ENCODE measurements around the gene PLCH2. TPM values are rescaled to one million over a fixed set of nuclear protein-coding genes. Genes with fewer than 3 reads are reported as not detected.

Gene PLCH2
- total RNA-seq, 4 donors from 2014 or later = 83.3 to 324 (median 130) TPM

GRCh38 chr1:2528966-2529783, 53.1 kb downstream of the PLCH2 start:
- H3K9me3 ChIP-seq = no peaks in the 10 kb centered on the region
- H3K27me3 ChIP-seq = peaks cover 32% of the 10 kb centered on the region
- no peaks in the 10 kb centered on the region for H3K36me3 ChIP-seq
- DNase-seq (ENCODE audit: low spot score in 2 of 2) = no peak
- H3K27ac ChIP-seq = peak overlapping the region; percentile 57
- TF ChIP-seq EP300 (IDR thresholded peaks at IDR 0.05) (no peak), POLR2A (IDR thresholded peaks at IDR 0.05) (no peak), CTCF (IDR thresholded peaks at IDR 0.05) (no peak), POLR2AphosphoS5 (IDR thresholded peaks at IDR 0.05) (no peak)
- WGBS = 20% methylated on average over 1 of the region's 84 CpGs
- peaks cover 93% of the 10 kb centered on the region for H3K4me1 ChIP-seq
- H3K4me3 ChIP-seq = peak overlapping the region; percentile 48

GRCh38 chr1:2529784-2530512, 53.9 kb downstream of the PLCH2 start, which contains the start of gene HES5:
Gene HES5, minus strand, starts transcription at chr1:2530263. Its CDS starts 99 bp downstream, at chr1:2530164.
- Histone ChIP-seq H3K27ac (peak within 1 kb of the TSS; percentile 57), H3K9me3 (no peaks in the 10 kb centered on the region), H3K4me1 (peaks cover 93% of the 10 kb centered on the region), H3K36me3 (no peaks in the 10 kb centered on the region), H3K4me3 (peak within 1 kb of the TSS; percentile 48), H3K27me3 (peaks cover 39% of the 10 kb centered on the region)
- DNase-seq (ENCODE audit: low spot score in 2 of 2) = no peak
- WGBS = 4% methylated on average over 5 of the region's 91 CpGs
- TF ChIP-seq EP300 (IDR thresholded peaks at IDR 0.05) (no peak), POLR2A (IDR thresholded peaks at IDR 0.05) (no peak), CTCF (IDR thresholded peaks at IDR 0.05) (no peak), POLR2AphosphoS5 (IDR thresholded peaks at IDR 0.05) (no peak)

DNA sequence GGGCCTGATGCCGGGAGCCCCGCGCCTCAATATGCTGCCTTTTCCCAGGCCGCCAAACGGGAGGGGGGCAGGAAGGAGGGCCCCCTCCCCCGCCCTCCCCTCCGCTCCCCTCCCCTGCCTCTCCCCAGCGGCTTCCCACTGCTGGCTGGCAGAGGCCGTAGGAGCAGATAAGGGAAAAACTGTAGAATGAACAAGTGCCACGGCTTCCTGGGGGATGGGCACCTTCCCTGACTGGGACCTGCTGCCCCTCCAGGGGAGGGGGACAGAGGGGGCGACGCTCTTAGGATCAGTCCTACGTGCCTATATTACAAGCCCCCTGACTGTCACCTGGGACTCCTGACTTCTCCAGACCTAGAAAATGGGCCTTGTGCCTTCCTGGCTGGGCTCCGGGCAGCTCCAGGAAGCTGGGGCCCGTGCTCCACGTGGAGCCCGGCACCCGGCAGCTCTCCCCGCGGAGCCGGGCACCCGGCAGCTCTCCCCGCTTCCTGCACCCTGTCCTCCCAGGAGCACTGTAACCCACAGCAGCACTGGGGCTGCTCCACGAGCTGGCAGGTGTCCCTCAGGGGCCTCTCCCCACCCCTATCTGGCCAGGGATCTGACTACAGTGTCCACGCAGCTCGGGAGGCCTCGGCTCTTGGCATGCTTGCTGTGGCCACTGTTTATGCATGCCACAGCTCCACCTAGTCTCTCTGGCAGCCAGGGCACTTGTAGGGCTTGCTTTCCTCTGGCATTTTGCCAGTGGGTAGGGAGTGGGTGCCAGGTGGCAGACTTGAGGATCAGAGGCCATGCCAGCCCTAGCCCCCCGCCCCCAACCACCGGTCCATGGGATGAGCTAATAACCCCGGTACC, 54.6 kb downstream of the PLCH2 start:
- Histone ChIP-seq H3K36me3 (no peaks in the 10 kb centered on the region), H3K9me3 (no peaks in the 10 kb centered on the region), H3K4me3 (peak overlapping the region; percentile 48), H3K4me1 (peaks cover 93% of the 10 kb centered on the region), H3K27me3 (peaks cover 44% of the 10 kb centered on the region), H3K27ac (peak overlapping the region; percentile 57)
- TF ChIP-seq EP300 (IDR thresholded peaks at IDR 0.05) = no peak
- TF ChIP-seq POLR2AphosphoS5 (IDR thresholded peaks at IDR 0.05) = no peak
- no peak for TF ChIP-seq CTCF (IDR thresholded peaks at IDR 0.05)
- no peak for TF ChIP-seq POLR2A (IDR thresholded peaks at IDR 0.05)
- DNase-seq (ENCODE audit: low spot score in 2 of 2) = no peak
- WGBS = 24% methylated on average over 11 of the region's 30 CpGs

DNA sequence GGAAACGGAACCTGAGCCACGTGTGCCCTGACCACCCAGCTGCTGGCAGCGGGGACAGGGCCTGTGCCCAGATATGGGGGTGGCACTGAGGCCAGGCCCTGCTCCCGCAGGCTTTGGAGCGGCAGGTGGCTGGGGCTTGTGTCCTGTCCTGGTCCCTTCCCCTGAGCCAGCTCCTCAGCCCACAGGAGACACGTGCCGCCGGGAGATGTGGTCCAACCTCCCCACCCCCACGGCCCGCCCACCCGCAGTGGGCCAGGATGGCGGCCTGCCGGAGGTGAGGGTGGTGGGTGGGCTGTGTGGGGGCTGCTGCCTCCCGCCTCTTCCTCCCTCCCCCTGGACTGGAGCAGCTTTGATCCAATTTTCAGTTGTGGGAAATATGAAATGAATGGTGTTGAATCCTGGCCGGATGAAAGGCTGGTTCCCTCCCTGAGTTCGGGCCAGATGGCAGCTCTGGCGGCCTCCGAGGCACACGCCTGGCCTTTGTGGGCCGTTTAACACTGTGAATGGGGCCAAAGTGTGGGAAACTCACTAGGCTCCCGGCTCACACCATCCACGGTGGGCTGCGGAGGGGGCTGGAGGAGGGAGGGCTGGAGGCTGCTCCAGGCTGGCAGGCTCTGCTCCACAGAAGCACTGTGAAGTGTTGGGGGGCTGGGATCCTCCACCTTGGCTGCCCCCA, 56.5 kb downstream of the PLCH2 start:
- Histone ChIP-seq H3K4me1 (peaks cover 86% of the 10 kb centered on the region), H3K9me3 (no peaks in the 10 kb centered on the region), H3K36me3 (no peaks in the 10 kb centered on the region), H3K4me3 (no peak overlapping the region), H3K27ac (peak overlapping the region; percentile 40), H3K27me3 (peaks cover 51% of the 10 kb centered on the region)
- DNase-seq (ENCODE audit: low spot score in 2 of 2) = no peak
- TF ChIP-seq POLR2AphosphoS5 (IDR thresholded peaks at IDR 0.05) = no peak
- no peak for TF ChIP-seq POLR2A (IDR thresholded peaks at IDR 0.05)
- TF ChIP-seq CTCF (IDR thresholded peaks at IDR 0.05) = no peak
- TF ChIP-seq EP300 (IDR thresholded peaks at IDR 0.05) = no peak
- WGBS = 15% methylated on average over 5 of the region's 23 CpGs
